ENCODE data around the gene IQCE. TPM values are rescaled to one million over a fixed set of nuclear protein-coding genes. Genes with fewer than 3 reads are reported as not detected.

IQCE gene
- total and polyA plus RNA-seq, 3 donors from 2014 or later = 57.9 to 139 (median 86.4) TPM

DNA sequence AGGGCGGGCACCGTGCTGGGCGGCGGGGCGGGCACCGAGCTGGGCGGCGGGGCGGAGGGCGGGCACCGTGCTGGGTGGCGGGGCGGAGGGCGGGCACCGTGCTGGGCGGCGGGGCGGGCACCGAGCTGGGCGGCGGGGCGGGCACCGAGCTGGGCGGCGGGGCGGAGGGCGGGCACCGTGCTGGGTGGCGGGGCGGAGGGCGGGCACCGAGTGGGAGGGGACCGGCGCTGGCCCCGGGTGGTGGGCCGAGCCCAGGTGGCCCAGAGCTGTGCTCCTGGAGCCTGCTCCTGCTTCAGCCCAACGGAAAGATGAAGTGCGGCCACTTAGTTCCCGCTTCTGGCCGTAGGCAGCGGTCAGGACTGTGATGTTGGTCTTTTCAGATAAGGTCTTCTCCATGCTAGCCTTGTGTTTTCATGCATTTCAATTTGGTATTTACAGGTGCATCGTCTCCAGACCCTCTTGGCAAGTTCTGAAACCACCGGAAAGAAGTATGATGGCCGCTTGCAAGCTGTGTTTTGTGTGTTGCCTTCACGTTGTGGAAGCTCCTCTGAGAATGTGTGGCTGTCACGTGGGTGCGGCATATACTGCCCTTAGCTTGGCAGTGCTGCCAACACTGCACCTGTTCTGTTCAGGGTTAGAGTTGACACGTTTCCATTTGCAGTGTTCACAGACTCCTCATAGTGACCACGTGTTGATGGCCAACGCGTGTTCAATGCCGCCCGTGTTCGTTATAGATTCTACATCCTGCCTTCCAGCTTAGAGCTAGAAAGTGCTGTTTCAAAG is 25.2 kb downstream of the IQCE start:
- Histone ChIP-seq H3K36me3 (ENCODE audit: low read depth, missing control alignments) (no peaks in the 10 kb centered on the region), H3K27me3 (no peaks in the 10 kb centered on the region), H3K9me3 (no peaks in the 10 kb centered on the region), H3K27ac (no peak overlapping the region), H3K4me3 (no peak overlapping the region), H3K4me1 (no peaks in the 10 kb centered on the region)
- no peak for DNase-seq
- intact Hi-C loops (cut with DNase I; ENCODE audit: low total_unique reads) = no loop called here
- no peak for TF ChIP-seq POLR2A (IDR thresholded peaks at IDR 0.05)
- TF ChIP-seq, protein P1, sequence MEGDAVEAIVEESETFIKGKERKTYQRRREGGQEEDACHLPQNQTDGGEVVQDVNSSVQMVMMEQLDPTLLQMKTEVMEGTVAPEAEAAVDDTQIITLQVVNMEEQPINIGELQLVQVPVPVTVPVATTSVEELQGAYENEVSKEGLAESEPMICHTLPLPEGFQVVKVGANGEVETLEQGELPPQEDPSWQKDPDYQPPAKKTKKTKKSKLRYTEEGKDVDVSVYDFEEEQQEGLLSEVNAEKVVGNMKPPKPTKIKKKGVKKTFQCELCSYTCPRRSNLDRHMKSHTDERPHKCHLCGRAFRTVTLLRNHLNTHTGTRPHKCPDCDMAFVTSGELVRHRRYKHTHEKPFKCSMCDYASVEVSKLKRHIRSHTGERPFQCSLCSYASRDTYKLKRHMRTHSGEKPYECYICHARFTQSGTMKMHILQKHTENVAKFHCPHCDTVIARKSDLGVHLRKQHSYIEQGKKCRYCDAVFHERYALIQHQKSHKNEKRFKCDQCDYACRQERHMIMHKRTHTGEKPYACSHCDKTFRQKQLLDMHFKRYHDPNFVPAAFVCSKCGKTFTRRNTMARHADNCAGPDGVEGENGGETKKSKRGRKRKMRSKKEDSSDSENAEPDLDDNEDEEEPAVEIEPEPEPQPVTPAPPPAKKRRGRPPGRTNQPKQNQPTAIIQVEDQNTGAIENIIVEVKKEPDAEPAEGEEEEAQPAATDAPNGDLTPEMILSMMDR (IDR thresholded peaks at IDR 0.05) = no peak
- 94 to 95% methylated on average over 25 to 27 of the region's 54 CpGs for WGBS, 2 donors

DNA sequence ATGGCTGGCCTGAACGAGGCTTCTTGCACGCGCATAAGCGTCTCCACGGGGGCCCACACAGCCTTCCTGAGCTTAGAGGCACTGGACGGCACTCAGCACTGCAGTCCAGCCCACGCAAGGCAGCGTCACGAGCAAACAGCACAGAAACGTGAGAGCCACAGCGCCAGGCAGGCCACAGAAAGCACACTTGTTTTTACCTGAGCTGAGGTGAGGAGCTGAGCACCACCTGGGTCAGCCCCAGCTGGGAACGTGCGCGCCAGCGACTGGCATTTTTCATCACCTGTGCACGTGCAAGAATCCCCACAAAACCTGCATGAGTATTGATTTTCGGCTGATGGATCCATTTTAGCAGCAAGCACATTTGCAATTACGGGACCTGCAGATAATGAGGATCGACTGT is 26.7 kb downstream of the IQCE start:
- H3K4me1 ChIP-seq = no peaks in the 10 kb centered on the region
- WGBS, 2 donors = 90 to 92% methylated on average over 19 of the region's 19 CpGs
- H3K4me3 ChIP-seq = no peak overlapping the region
- no peaks in the 10 kb centered on the region for H3K36me3 ChIP-seq (ENCODE audit: low read depth, missing control alignments)
- no peaks in the 10 kb centered on the region for H3K9me3 ChIP-seq
- intact Hi-C loops (cut with DNase I; ENCODE audit: low total_unique reads) = no loop called here
- H3K27me3 ChIP-seq = no peaks in the 10 kb centered on the region
- TF ChIP-seq, protein P1 (IDR thresholded peaks at IDR 0.05) = no peak
- TF ChIP-seq POLR2A (IDR thresholded peaks at IDR 0.05) = no peak
- no peak for DNase-seq
- no peak overlapping the region for H3K27ac ChIP-seq

DNA sequence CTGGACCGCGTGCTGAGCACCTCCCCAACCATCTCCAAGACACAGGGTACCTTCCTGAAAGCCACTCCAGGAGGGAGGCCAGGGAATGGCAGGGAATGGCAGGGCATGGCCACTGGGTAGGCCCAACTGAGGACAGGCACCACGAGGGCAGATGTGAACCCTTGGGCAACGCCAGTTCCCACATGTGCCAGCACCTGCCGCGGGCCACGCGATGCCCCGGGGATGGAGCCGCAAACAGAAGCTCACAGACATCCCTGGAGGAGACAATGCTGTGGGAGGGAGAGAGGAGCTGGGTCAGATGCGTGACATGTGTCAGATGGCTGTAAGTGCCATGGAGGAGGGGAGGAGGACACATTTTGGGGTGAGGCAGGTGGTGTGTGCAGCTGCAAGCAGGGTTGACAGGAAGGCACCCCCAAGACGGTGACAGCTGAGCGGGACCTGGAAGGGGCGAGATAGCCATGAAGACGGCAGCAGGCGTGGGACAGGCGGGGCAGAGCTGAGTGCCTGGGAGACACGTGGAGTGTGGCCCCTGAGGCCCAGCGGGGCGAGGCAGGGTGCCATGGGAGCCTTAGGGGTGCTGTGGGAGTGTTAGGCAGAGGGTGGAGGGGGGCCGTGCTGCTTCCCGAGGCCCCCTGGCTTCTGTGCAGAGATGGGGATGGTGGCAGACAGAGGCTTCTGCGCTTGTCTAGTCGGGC is 27.7 kb downstream of the IQCE start:
- intact Hi-C loops (cut with DNase I; ENCODE audit: low total_unique reads) = no loop called here
- Histone ChIP-seq H3K4me1 (no peaks in the 10 kb centered on the region), H3K27ac (no peak overlapping the region), H3K4me3 (no peak overlapping the region), H3K36me3 (ENCODE audit: low read depth, missing control alignments) (no peaks in the 10 kb centered on the region), H3K9me3 (no peaks in the 10 kb centered on the region), H3K27me3 (no peaks in the 10 kb centered on the region)
- no peak for DNase-seq
- 89% methylated on average over 22 to 24 of the region's 24 CpGs for WGBS, 2 donors
- no peak for TF ChIP-seq POLR2A (IDR thresholded peaks at IDR 0.05)
- TF ChIP-seq, protein P1 (IDR thresholded peaks at IDR 0.05) = no peak

DNA sequence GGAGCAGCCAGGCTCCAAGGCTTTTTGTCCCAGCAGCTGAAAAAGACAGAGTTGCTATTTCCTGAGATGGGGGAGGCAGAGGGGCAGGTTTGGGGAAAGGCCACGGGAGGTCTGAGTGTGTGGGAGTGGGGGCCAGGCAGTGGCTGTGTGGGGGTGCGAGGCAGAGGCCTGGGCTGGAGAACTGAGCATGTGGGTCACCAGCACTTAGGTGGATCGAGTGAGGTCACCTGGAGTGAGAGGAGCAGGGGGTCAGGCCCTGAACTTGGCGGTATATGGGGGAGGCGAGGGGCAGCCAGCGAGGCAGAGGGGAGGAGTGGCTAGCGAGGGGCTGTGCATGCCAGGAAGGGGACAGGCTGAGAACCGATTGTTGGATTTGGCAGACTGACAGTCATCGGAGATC is 28.4 kb downstream of the IQCE start:
- Histone ChIP-seq H3K27ac (no peak overlapping the region), H3K36me3 (ENCODE audit: low read depth, missing control alignments) (no peaks in the 10 kb centered on the region), H3K27me3 (no peaks in the 10 kb centered on the region), H3K4me1 (no peaks in the 10 kb centered on the region), H3K9me3 (no peaks in the 10 kb centered on the region), H3K4me3 (no peak overlapping the region)
- TF ChIP-seq, protein P1 (IDR thresholded peaks at IDR 0.05) = no peak
- no peak for TF ChIP-seq POLR2A (IDR thresholded peaks at IDR 0.05)
- 80 to 87% methylated on average over 9 of the region's 9 CpGs for WGBS, 2 donors
- intact Hi-C loops (cut with DNase I; ENCODE audit: low total_unique reads) = no loop called here
- no peak for DNase-seq
